GM03348 (cell line): ENCODE measurements around the gene NPAS2.

Experiments used
- DNase-seq: peaks from one replicate; pipeline ENCODE4 v3.0.0; 2012; ENCODE audit warnings: low spot score

NPAS2 gene

GRCh38 chr2:100988630-100989417, 168.9 kb downstream of the NPAS2 start:
- DNase-seq = peak; percentile 69

DNA sequence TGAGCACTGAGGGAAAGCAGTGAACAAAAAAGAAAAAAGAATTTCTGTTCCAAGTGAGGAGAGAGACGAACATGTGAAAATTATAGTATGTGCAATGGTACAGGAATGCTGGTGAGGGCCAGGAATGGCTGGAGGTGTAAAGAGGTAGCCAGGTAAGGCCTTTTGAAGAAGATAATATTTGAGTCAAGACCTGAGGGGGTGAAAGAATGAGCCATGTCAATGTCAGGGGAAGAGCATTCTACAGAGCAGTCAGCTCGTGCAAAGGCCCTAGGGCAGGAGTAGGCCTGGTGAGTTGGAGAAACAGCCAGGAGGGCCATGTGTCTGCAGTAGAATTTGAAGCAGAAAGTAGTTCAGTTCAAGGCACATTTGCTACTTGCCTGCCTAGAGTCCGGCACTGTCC, 169.7 kb downstream of the NPAS2 start:
- DNase-seq = no peak

- DNase-seq = no peak
Measured at GRCh38 chr2:100990166-100990565, 170.2 kb downstream of the NPAS2 start.

- no peak for DNase-seq
Measured at GRCh38 chr2:100990650-100991403, 170.9 kb downstream of the NPAS2 start.

DNA sequence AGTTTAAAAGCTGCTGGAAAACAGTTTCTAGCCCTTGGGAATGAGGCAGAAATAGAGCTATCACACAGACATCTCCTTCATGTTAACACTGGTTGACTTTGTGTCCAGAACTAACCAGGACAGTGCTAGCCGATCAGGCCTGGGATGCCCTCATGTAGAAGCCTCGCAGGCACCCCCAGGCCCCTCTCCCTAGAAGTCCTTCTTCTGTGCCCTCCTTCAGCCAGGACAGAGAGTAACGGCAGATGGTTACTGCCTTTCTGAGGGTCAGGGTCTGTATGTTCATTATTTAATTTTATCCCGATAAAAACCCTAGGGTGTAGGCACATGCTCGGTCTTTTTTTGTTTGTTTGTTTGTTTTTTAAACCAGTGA, 171.4 kb downstream of the NPAS2 start:
- DNase-seq = no peak

DNA sequence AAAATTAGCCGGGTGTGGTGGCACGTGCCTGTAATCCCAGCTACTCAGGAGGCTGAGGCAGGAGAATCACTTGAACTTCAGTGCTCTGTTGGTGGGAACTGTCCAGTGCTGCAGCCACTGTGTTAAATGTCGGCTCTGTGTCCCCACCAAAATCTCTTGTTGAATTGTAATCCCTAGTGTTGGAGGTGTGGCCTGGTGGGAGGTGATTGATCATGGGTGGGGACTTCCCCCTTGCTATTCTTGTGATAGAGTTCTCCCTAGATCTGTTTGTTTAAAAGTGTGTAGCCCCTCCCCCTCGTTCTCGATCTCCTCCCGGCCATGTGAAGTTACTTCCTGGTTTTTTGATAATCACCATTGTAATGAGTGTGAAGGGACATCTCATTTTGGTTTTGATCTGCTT, 172.3 kb downstream of the NPAS2 start:
- DNase-seq = no peak

DNA sequence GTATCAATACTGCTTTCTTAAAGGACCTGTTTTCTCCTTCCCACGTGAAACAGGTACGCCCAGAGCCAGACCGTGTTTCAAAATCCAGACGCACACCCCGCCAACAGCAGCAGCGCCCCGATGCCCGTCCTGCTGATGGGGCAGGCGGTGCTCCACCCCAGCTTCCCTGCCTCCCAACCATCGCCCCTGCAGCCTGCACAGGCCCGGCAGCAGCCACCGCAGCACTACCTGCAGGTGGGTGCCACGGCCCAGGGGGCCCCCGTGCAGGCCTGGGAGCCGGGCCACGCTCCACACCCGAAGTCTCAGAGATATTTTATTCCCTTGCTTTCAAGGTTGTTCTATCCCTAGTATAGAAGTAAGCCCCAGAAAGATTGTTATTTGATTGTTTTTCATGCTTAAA, 173.4 kb downstream of the NPAS2 start:
- DNase-seq = no peak

DNA sequence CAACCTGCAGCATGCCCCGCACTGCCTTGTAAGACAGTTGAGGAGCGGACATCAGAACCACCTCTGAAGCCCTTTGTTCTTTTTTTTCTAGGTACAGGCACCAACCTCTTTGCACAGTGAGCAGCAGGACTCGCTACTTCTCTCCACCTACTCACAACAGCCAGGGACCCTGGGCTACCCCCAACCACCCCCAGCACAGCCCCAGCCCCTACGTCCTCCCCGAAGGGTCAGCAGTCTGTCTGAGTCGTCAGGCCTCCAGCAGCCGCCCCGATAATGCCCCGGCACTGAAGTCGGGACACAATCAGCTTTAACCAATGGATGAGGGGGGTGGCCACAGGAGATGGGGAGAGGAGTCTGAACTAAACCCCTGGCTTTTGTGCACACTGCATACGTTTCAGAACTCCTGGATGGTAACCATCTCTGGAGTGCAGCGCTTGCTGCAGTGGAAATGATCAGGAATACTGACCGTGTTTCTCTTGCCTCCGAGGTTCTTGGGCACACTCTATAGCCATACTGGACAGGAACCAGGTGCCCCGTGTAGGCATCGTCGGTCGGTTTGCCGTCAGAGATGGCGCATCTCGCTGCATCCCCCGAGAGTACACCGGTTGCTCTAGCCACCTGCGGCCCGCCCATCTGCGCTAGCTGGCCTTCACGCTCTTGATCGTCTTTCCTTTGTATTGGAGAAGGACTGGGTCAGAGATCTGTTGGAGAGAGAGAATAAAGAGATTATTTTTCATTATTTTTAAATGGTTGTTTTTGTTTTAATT, 175.6 kb downstream of the NPAS2 start:
- DNase-seq = no peak

DNA sequence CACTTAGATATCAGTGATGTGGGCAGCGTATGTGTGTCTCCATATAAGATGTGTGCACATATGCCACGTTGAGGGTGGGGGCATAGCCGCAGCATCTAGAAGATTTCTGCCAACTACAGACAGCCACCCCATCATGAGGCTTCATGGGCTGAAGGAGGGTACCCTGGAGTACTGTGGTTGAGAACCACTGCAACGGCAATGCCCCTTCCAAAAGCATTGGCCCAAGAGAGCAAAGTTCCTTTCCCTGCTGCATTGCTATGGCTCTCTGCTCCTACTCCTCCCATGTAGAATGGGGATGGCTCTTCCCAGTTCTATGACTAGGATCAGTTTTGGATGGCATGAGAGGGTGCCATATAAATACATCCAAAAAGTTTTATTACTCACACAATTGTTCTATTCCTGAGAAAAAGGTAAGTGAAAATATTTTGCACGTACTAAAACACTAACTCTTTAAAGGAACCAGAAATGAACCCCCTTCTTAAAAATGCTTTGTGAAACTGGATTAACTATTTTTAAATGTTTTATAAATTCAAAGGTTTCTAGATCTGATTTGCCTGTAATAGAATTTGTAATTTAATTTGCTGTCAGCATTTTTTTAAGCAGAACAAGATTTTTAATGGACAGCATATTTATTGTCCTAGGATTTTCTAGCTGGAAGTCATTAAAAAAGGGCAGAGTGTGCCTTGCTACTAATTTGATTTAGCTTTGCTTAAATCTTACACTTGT, 177.7 kb downstream of the NPAS2 start:
- no peak for DNase-seq

DNA sequence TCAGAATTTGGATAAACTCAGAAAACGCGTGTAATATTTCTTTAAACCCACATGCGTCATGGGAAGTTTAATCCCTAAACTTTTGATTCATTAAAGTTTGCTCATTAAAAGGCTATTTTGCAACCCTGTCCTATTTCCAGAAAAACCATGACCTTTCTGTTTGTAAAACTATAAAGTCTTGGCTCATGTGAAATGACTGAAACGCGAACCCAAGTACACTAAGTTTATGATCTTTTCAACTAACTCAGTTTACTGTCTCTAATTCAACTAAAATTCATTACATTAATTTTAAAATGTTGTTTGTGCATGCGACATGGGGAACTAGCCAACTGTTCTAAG, 178.3 kb downstream of the NPAS2 start:
- DNase-seq = no peak

GRCh38 chr2:100999995-101000394, 180.1 kb downstream of the NPAS2 start:
- no peak for DNase-seq

DNA sequence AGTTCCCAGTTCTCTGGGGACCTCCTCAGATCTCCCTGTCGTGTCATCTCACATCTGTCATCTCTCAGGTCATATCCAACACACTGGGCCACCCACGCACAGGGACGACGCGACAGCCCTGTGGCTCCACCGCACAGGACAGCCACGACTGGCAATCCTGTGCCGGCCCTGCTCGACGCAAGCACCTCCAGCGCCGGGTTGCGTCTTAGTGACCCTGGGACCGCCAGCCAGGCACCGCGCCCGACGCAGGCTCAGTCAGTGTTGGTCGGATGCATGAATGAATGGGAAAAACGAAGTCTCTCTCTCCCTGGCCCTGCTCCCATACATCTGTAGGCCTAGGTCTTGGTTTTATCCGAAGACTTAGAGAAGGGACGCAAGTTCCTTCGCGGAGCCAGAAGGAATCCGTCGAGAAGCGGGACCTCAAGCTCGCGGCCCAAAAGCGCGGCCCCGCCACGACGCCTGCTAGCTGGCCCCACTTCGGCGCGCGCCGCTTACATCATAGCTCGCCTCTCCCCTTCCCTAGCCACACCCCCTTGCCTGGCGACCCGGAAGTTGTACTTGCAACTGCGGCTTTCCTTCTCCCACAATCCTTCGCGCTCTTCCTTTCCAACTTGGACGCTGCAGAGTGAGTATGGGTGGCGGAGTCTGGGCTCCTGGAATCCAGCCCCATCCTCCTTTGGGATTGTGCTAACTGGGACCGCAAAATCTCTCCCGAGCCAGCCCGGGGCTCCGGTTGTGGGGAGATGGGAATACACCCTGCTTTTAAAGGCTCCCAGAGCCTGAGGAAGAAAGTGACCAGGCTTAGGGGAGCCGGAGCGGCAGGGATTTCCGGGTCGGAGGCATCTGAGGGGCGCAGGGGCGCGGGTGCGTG, 182.0 kb downstream of the NPAS2 start, which contains the start of gene RPL31:
RPL31 (plus strand) TSS at position 599 of the 871 bp plus-strand sequence. CDS start 413 bp downstream, outside the sequence.
- peak; percentile 99 for DNase-seq

DNA sequence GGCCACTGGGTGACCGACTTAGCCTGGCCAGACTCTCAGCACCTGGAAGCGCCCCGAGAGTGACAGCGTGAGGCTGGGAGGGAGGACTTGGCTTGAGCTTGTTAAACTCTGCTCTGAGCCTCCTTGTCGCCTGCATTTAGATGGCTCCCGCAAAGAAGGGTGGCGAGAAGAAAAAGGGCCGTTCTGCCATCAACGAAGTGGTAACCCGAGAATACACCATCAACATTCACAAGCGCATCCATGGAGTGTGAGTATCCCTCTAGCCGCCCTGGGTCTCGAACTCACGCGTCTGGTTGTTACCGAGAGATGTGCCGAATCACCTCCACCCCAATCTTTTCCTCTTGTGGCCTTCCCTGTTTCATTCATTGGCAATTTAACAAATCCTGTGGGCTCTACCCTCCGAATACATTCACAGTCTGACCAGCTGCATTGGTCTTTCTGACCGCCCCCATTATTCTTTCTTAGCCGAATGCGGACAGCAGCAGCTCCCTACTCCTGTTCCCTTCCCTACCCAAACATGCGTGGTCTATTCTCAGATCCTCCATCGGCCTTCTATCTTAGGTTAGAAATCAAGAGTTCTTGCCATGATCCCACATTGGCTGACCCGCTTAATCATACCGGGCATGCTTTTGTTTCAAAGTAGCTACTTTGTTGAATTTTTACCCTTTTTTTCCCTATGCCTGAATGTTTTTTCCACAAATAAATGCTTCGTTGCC, 182.8 kb downstream of the NPAS2 start:
- DNase-seq = peak; percentile 35

GRCh38 chr2:101003278-101003775, 183.4 kb downstream of the NPAS2 start:
- no peak for DNase-seq

- DNase-seq = no peak
Measured at GRCh38 chr2:101004620-101005325, 184.8 kb downstream of the NPAS2 start.

- DNase-seq = no peak
Measured at GRCh38 chr2:101006065-101006715, 186.3 kb downstream of the NPAS2 start.

GRCh38 chr2:101007415-101008345, 187.7 kb downstream of the NPAS2 start:
- DNase-seq = no peak

DNA sequence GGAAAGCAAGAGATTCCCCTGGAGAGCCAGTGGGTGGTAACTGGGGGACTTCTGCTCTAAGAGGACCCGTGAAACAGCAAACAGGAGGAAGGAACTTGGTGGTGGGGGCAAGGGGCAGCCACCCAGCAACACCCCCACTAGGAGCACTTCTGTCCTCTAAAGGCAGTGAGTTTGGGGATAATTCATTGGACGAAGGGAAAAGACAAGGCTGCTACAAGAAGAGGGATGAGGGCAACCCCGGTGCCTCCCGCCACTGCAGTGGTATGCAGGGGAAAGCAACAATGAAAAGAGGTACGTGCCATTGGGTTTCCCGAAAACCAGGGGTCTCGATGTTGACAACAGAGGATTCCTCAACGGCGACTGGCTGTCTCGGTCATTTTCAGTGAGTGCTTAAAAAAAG, 191.2 kb downstream of the NPAS2 start:
- DNase-seq = no peak
